ENCODE results near the gene LARGE1. TPM values are rescaled to one million over a fixed set of nuclear protein-coding genes. Genes with fewer than 3 reads are reported as not detected.

The LARGE1 gene
- total and polyA plus RNA-seq, 2 experiments from 2014 or later = 1.5 to 12.8 TPM

DNA sequence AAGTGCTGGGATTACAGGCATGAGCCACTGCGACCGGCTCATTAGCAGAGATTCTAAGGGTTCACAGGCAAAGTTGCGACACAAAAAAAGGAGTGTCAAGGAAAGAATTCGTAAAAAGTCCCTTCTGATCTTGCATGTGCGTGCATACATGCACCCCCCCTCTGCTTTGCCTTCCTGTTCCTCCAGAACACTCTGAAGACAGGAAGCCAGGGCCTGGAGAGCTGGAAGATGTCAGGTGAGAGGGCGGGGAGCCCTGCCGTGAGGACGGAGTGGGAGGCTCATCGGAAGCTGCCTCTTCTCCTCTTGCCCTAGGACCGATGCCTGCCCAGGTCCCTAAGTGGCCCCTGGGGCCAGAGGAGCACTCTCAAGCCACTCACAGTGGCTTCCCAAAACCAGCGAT, 89.1 kb downstream of the LARGE1 start:
- no peak for TF ChIP-seq EZH2phosphoT487 (IDR thresholded peaks at IDR 0.05; ENCODE audit: insufficient read depth, low read depth)
- TF ChIP-seq EZH2 (IDR thresholded peaks at IDR 0.05; ENCODE audit: insufficient read depth, poor library complexity, severe bottlenecking) = no peak
- Histone ChIP-seq H3F3A (ENCODE audit: insufficient read depth) (no peaks in the 10 kb centered on the region), H3K4me2 (ENCODE audit: unreplicated experiment) (no peak overlapping the region), H3K9ac (no peak overlapping the region), H2AFZ (no peak overlapping the region), H3K79me2 (ENCODE audit: insufficient read depth) (0 out of 2 replicates have a peak, but pooled peaks cover 10% of the 10 kb centered on the region), H4K20me1 (ENCODE audit: insufficient read depth) (no peaks in the 10 kb centered on the region), H3K4me3 (no peak overlapping the region), H3K4me1 (ENCODE audit: insufficient read depth) (no peaks in the 10 kb centered on the region), H3K9me3 (ENCODE audit: low read depth) (no peaks in the 10 kb centered on the region), H3K27me3 (replicated peaks; ENCODE audit: insufficient read depth) (no peaks in the 10 kb centered on the region), H3K9me2 (ENCODE audit: insufficient read depth) (no peaks in the 10 kb centered on the region), H3K36me3 (ENCODE audit: low read depth) (no peaks in the 10 kb centered on the region), H3K27ac (no peak overlapping the region)
- DNase-seq = no peak
- in situ Hi-C loops (cut with MboI) = no loop called here
- WGBS, 2 experiments (ENCODE audit: low coverage in 1 of 2, low lambda C conversion rate in 2 of 2, missing lambda C conversion rate in 2 of 2) = 84 to 86% methylated on average over 10 to 11 of the region's 11 CpGs

- no peaks in the 10 kb centered on the region for H3K9me2 ChIP-seq (ENCODE audit: insufficient read depth)
- H3K36me3 ChIP-seq (ENCODE audit: low read depth) = no peaks in the 10 kb centered on the region
- no peaks in the 10 kb centered on the region for H3K4me1 ChIP-seq (ENCODE audit: insufficient read depth)
- H3K79me2 ChIP-seq (ENCODE audit: insufficient read depth) = no peaks in the 10 kb centered on the region
- no peaks in the 10 kb centered on the region for H3K9me3 ChIP-seq (ENCODE audit: low read depth)
- no peak overlapping the region for H3K4me2 ChIP-seq (ENCODE audit: unreplicated experiment)
- no peak for DNase-seq
- no peak overlapping the region for H3K27ac ChIP-seq
- no peak overlapping the region for H2AFZ ChIP-seq
- in situ Hi-C loops (cut with MboI) = no loop called here
- WGBS, 2 experiments (ENCODE audit: low coverage in 1 of 2, low lambda C conversion rate in 2 of 2, missing lambda C conversion rate in 2 of 2) = 58 to 60% methylated on average over 4 of the region's 4 CpGs
- TF ChIP-seq EZH2phosphoT487 (IDR thresholded peaks at IDR 0.05; ENCODE audit: insufficient read depth, low read depth) (no peak), EZH2 (IDR thresholded peaks at IDR 0.05; ENCODE audit: insufficient read depth, poor library complexity, severe bottlenecking) (no peak)
- no peaks in the 10 kb centered on the region for H3F3A ChIP-seq (ENCODE audit: insufficient read depth)
- H3K9ac ChIP-seq = no peak overlapping the region
- no peaks in the 10 kb centered on the region for H3K27me3 ChIP-seq (replicated peaks; ENCODE audit: insufficient read depth)
- H4K20me1 ChIP-seq (ENCODE audit: insufficient read depth) = no peaks in the 10 kb centered on the region
- H3K4me3 ChIP-seq = no peak overlapping the region
These were observed 90.6 kb downstream of the LARGE1 start for GRCh38 chr22:33829546-33830280.

GRCh38 chr22:33828302-33828701, 92.0 kb downstream of the LARGE1 start:
- no peak for DNase-seq
- Histone ChIP-seq H2AFZ (no peak overlapping the region), H3K27ac (no peak overlapping the region), H3K9me3 (ENCODE audit: low read depth) (no peaks in the 10 kb centered on the region), H3K4me3 (no peak overlapping the region), H3K4me1 (ENCODE audit: insufficient read depth) (no peaks in the 10 kb centered on the region), H3K79me2 (ENCODE audit: insufficient read depth) (no peaks in the 10 kb centered on the region), H3K27me3 (replicated peaks; ENCODE audit: insufficient read depth) (no peaks in the 10 kb centered on the region), H3K4me2 (ENCODE audit: unreplicated experiment) (no peak overlapping the region), H3K9ac (no peak overlapping the region), H3K36me3 (ENCODE audit: low read depth) (no peaks in the 10 kb centered on the region), H4K20me1 (ENCODE audit: insufficient read depth) (no peaks in the 10 kb centered on the region), H3K9me2 (ENCODE audit: insufficient read depth) (no peaks in the 10 kb centered on the region), H3F3A (ENCODE audit: insufficient read depth) (no peaks in the 10 kb centered on the region)
- in situ Hi-C loops (cut with MboI) = no loop called here
- 97 to 98% methylated on average over 3 of the region's 3 CpGs for WGBS, 2 experiments (ENCODE audit: low coverage in 1 of 2, low lambda C conversion rate in 2 of 2, missing lambda C conversion rate in 2 of 2)
- TF ChIP-seq EZH2 (IDR thresholded peaks at IDR 0.05; ENCODE audit: insufficient read depth, poor library complexity, severe bottlenecking) = no peak

DNA sequence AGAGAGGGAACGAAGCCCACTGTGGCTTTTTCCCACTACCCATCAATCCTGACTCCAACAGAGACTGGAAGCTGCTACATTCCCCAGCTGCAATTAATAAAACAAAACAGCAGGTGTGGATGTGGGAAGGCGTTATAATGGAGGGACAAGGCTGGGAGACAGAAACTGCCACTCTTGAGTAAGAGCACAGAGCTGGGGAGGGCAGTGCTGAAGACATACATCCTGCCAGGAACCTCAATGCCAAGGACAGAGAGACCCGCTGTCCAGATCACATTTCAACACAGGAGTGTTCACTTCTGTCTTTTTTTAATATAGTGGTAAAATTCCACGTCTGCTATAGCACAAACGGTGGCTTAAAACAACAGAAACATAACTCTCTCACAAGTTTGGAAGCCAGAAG, 94.5 kb downstream of the LARGE1 start:
- Histone ChIP-seq H3F3A (ENCODE audit: insufficient read depth) (peaks cover 3% of the 10 kb centered on the region), H3K27me3 (replicated peaks; ENCODE audit: insufficient read depth) (no peaks in the 10 kb centered on the region), H3K4me1 (ENCODE audit: insufficient read depth) (no peaks in the 10 kb centered on the region), H3K9ac (no peak overlapping the region), H3K4me2 (ENCODE audit: unreplicated experiment) (no peak overlapping the region), H3K27ac (no peak overlapping the region), H3K9me3 (ENCODE audit: low read depth) (no peaks in the 10 kb centered on the region), H3K9me2 (ENCODE audit: insufficient read depth) (no peaks in the 10 kb centered on the region), H2AFZ (no peak overlapping the region), H3K4me3 (no peak overlapping the region), H4K20me1 (ENCODE audit: insufficient read depth) (no peaks in the 10 kb centered on the region), H3K79me2 (ENCODE audit: insufficient read depth) (no peaks in the 10 kb centered on the region), H3K36me3 (ENCODE audit: low read depth) (no peaks in the 10 kb centered on the region)
- TF ChIP-seq EZH2 (IDR thresholded peaks at IDR 0.05; ENCODE audit: insufficient read depth, poor library complexity, severe bottlenecking) (no peak), EZH2phosphoT487 (IDR thresholded peaks at IDR 0.05; ENCODE audit: insufficient read depth, low read depth) (no peak)
- no peak for DNase-seq
- 94 to 99% methylated on average over 5 of the region's 5 CpGs for WGBS, 2 experiments (ENCODE audit: low coverage in 1 of 2, low lambda C conversion rate in 2 of 2, missing lambda C conversion rate in 2 of 2)
- in situ Hi-C loops (cut with MboI) = no loop called here

All from GM23248 (cell line).